T-helper 1 cell treated with Interleukin-12 subunit alpha and Interleukin-12 subunit beta and Interleukin-4 antibody, amounts not matched to agents 30 μg/mL and 1 μg/mL, for 36 hours (primary cell): Measurements from ENCODE around the gene SLC2A13.
"Not testable (repeated sequence)": the region's sequence is repeated elsewhere in the genome, so short reads cannot be mapped to it uniquely, and the experiment has no call there.

Experiments used
- H3K27ac Mint-ChIP-seq: one replicate; pipeline ENCODE4 v1.8.0; 2021; ENCODE audit warnings: mild to moderate bottlenecking, mixed read lengths
- H3K27me3 Mint-ChIP-seq: one replicate; pipeline ENCODE4 v1.8.0; 2021; ENCODE audit warnings: low read depth, mixed read lengths
- H3K36me3 Mint-ChIP-seq: one replicate; pipeline ENCODE4 v1.8.0; 2021; ENCODE audit warnings: low read depth, mixed read lengths
- H3K4me1 Mint-ChIP-seq: one replicate; pipeline ENCODE4 v1.8.0; 2021; ENCODE audit warnings: low read depth, mixed read lengths
- H3K4me3 Mint-ChIP-seq: one replicate; pipeline ENCODE4 v1.8.0; 2021; ENCODE audit warnings: mild to moderate bottlenecking, moderate library complexity, mixed read lengths
- H3K9me3 Mint-ChIP-seq: one replicate; pipeline ENCODE4 v1.8.0; 2021; ENCODE audit warnings: mixed read lengths

The SLC2A13 gene

DNA sequence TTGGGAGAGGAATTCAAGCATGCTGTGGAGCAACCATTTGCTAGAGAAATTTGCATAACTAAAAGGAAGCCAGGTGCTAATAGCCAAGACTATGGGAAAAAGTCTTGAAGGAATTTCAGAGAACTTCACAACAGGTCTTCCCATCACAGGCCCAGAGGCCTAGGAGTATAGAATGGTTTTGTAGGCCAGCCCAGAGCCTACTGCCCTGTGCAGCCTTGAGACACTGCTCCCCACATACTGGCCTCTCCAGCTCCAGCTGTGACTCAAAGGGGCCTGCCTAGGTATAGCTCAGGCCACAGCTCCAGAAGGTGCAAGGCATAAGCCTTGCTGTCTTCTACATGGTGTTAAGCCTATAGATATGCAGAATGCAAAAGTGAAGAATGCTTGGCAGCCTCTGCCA lies 227.1 kb downstream of the SLC2A13 start:
- no peak overlapping the region for H3K4me3 Mint-ChIP-seq

DNA sequence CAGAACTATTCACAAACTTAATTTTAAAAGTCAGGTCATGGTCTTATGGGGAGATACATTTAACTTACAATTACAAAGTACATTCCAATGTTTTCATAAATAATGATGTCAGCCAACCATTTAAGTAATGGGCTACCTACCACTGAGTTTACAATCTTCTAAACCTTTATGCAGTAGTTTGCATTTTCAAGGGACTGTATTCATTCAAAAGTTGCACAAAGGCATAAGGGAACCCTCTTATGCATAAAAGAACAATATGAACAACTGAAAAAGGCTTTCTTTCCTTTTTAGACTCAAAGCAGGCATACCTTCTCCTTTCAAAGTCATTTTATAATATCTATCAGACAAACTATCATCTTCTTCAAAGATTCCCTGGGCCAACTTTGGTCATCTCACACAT lies 230.2 kb downstream of the SLC2A13 start:
- Mint-ChIP-seq H3K36me3 (no peaks in the 10 kb centered on the region), H3K4me3 (no peak overlapping the region), H3K4me1 (no peaks in the 10 kb centered on the region), H3K27me3 (no peaks in the 10 kb centered on the region), H3K27ac (no peak overlapping the region), H3K9me3 (peaks cover 3% of the 10 kb centered on the region)

More for the DNA sequence above, 227.1 kb downstream of the SLC2A13 start:
- H3K36me3 Mint-ChIP-seq: no peaks in the 10 kb centered on the region
- H3K27ac Mint-ChIP-seq: no peak overlapping the region
- no peaks in the 10 kb centered on the region for H3K27me3 Mint-ChIP-seq
- peaks cover 3% of the 10 kb centered on the region for H3K9me3 Mint-ChIP-seq
- H3K4me1 Mint-ChIP-seq: no peaks in the 10 kb centered on the region

DNA sequence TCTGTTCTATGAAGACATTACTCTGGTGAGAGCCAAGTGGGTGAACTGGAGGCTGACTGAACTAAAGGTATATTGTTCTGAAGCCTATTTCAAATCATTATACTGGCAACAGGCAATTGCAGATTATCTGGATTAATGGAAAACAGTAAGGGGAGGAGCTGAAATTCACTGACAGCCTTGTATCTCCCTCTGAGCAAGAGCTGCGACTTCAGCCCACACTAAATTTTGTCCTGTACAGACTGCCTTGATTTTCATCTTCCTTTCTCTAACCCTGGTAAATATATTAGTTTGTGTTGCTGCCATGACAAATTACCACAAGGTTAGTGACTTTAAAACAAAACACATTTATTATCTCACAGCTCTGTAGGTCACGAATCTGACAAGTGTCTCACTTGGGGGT lies 231.1 kb downstream of the SLC2A13 start:
- H3K27ac Mint-ChIP-seq: no peak overlapping the region
- H3K36me3 Mint-ChIP-seq: no peaks in the 10 kb centered on the region
- H3K27me3 Mint-ChIP-seq: no peaks in the 10 kb centered on the region
- H3K4me3 Mint-ChIP-seq: no peak overlapping the region
- no peaks in the 10 kb centered on the region for H3K4me1 Mint-ChIP-seq
- no peaks in the 10 kb centered on the region for H3K9me3 Mint-ChIP-seq

DNA sequence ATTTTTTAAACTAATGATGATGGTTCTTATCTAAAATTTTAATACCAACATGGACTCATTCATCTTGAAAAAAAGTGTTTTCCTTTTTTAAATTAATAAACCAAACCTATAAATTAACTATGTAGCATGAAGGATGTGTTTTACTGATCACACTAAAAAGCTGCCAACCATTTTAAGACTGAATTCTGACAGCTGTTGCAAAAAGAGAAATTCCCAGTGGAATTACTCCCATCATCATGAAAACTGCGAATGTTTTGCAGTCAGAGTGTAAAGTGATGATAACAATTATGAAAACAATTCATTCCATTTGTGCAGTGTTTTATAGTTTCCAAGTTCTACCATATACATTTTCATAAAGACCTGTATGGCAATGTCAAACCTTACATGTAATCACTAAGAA lies 232.8 kb downstream of the SLC2A13 start:
- no peaks in the 10 kb centered on the region for H3K27me3 Mint-ChIP-seq
- no peak overlapping the region for H3K27ac Mint-ChIP-seq

DNA sequence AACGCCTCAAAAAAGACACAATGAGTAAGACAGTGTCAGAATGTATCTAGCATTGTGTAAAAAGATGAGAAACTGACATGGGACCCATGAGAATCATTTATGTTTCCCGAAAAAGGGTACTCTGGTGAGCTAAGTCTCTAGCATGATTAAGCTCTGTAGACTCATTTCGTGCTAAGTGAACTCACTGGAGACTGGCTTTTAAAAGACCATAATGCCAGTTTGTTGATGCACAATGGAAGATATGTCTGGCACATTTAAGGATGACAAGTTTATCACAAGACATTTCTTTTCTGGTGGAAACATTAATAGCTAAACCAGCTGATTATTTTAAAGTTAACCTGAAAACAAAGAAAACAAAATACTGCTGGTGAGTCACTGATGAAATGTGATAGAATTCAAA lies 233.5 kb downstream of the SLC2A13 start:
- Mint-ChIP-seq H3K4me1 (no peaks in the 10 kb centered on the region), H3K4me3 (no peak overlapping the region), H3K9me3 (no peaks in the 10 kb centered on the region), H3K36me3 (no peaks in the 10 kb centered on the region), H3K27me3 (no peaks in the 10 kb centered on the region), H3K27ac (no peak overlapping the region)

More for the DNA sequence above, 232.8 kb downstream of the SLC2A13 start:
- Mint-ChIP-seq H3K4me1 (no peaks in the 10 kb centered on the region), H3K36me3 (no peaks in the 10 kb centered on the region), H3K9me3 (no peaks in the 10 kb centered on the region), H3K4me3 (no peak overlapping the region)

DNA sequence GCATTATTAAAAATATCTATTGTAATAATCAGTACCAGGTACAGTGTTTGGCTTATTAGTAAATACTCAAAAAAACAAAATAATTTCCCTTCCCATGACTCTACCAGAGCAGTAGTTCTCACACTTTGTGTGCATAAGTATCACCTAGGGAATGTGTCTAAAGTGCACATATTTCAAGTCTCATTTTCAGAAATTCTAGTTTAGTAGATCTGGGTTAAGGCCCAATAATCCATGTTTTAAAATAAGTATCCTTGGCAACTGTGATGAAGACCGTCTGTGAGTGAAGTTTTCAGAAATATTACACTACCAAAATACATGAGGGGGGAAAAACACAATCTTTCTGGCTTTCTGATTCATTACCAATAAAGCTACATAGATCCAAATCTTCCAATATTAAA lies 237.6 kb downstream of the SLC2A13 start:
- H3K4me1 Mint-ChIP-seq: no peaks in the 10 kb centered on the region
- no peaks in the 10 kb centered on the region for H3K9me3 Mint-ChIP-seq
- no peak overlapping the region for H3K4me3 Mint-ChIP-seq
- H3K36me3 Mint-ChIP-seq: no peaks in the 10 kb centered on the region
- no peaks in the 10 kb centered on the region for H3K27me3 Mint-ChIP-seq
- no peak overlapping the region for H3K27ac Mint-ChIP-seq

DNA sequence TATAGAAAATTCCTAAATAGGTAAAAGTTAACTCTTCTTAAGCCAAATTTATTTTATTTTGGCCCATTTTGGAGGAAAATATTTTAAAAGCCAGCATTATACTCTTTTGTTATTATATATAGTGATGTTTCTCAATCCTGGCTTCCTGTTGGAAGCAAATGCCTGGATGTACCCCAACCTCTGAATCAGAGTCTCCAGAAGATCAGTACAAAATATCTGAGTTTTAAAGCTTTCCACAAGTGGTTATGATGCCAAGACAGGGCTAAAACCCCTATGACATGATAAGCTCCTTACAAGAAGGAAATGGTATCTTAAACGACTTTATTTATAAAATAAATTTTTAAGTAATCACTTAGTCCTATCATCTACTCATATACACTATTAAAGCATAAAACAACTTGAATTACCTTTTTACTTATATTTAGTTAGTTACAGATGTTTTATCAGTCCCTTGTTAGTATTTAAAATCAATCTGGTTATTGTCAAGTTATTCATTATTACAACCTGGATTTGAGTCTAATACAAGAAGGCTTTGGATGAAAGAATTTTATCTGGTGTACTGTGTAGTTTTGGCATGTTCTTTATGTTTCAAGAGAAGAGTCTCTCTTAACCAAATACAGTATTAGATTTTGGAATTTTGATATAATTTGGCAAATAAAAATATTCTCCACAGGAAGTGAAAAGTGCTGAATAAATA lies 238.1 kb downstream of the SLC2A13 start:
- no peaks in the 10 kb centered on the region for H3K4me1 Mint-ChIP-seq
- H3K27ac Mint-ChIP-seq: no peak overlapping the region
- H3K4me3 Mint-ChIP-seq: no peak overlapping the region
- no peaks in the 10 kb centered on the region for H3K9me3 Mint-ChIP-seq
- H3K27me3 Mint-ChIP-seq: no peaks in the 10 kb centered on the region
- no peaks in the 10 kb centered on the region for H3K36me3 Mint-ChIP-seq

DNA sequence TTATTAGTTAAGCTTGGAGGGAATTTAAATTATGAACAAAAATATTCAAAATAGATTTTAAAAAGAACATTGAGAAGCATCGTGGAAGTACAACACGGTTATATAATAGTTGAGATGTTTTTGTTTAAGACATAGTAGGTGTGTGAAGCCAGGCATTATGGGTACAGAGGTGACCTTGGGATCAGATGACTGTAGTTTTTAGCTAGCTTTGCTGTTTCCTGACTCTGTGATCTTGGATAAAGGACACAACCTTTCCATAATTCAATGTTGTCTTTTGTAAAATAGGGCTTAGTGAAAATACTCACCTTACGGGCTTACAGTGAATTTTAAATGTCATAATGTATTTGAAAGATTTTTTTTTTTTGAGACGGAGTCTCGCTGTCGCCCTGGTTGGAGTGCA lies 239.7 kb downstream of the SLC2A13 start:
- no peaks in the 10 kb centered on the region for H3K27me3 Mint-ChIP-seq
- H3K27ac Mint-ChIP-seq: no peak overlapping the region
- H3K4me3 Mint-ChIP-seq: no peak overlapping the region
- H3K36me3 Mint-ChIP-seq: no peaks in the 10 kb centered on the region
- no peaks in the 10 kb centered on the region for H3K4me1 Mint-ChIP-seq
- H3K9me3 Mint-ChIP-seq: no peaks in the 10 kb centered on the region

DNA sequence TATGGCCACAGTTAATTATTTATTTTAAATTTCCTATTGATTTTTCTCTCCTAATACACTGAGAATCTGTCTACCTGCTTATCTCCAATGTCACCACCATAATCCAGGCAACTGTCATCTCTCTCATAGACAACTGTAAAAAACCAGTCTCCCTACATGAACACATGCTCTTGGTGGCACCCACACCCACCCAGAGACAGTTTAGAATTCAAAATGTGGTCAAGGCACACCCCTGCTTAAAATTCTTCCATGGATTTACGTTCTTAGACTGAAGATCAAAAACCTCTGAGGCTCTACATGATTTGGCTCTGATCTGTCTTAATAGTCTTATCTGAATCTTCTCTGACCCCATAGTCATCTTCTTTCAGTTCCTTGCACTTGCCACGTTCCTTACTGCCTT lies 245.2 kb downstream of the SLC2A13 start:
- H3K36me3 Mint-ChIP-seq: no peaks in the 10 kb centered on the region
- no peaks in the 10 kb centered on the region for H3K4me1 Mint-ChIP-seq
- H3K9me3 Mint-ChIP-seq: no peaks in the 10 kb centered on the region
- no peak overlapping the region for H3K27ac Mint-ChIP-seq
- H3K27me3 Mint-ChIP-seq: no peaks in the 10 kb centered on the region
- H3K4me3 Mint-ChIP-seq: no peak overlapping the region

DNA sequence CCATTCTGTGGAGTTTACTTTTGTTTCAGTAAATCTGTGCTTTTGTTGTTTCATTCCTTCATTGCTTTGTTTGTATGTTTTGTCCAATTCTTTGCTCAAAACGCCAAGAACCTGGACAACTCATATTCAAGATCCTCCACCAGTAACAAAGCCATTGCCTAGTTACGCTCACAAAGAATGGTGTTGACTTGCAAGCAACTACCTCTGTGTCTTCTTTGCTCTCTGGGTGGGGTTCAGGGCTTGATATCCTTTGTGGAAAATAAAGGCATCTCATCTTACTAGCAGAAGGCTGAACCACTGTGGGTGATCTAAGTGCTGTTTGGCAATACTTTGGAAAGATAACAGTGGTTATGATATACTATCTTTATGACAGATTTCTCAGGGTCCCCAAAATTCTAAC lies 252.9 kb downstream of the SLC2A13 start:
- Mint-ChIP-seq H3K9me3 (no peaks in the 10 kb centered on the region), H3K27me3 (no peaks in the 10 kb centered on the region), H3K4me1 (no peaks in the 10 kb centered on the region), H3K27ac (no peak overlapping the region), H3K36me3 (no peaks in the 10 kb centered on the region), H3K4me3 (no peak overlapping the region)

DNA sequence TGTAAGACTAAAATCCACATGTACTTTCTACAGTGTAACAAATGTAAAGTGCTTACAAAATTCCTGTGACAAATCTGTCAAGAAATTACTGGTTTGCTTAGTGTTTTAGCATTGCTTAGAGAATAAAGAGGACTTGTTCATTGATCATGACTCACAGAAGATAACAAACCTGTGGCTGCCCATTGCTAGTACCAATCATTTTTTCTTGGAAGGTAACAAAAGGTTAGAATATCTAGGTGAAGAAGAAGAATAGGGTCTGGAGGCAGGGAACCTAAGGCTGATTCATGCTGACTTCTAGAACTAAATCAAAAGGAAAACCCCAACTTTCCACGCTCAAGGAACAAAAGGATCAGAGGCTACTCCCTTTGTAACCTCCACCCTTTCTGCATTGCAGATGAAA lies 253.5 kb downstream of the SLC2A13 start:
- Mint-ChIP-seq H3K27ac (no peak overlapping the region), H3K4me1 (no peaks in the 10 kb centered on the region), H3K9me3 (no peaks in the 10 kb centered on the region), H3K36me3 (no peaks in the 10 kb centered on the region), H3K27me3 (no peaks in the 10 kb centered on the region), H3K4me3 (no peak overlapping the region)

DNA sequence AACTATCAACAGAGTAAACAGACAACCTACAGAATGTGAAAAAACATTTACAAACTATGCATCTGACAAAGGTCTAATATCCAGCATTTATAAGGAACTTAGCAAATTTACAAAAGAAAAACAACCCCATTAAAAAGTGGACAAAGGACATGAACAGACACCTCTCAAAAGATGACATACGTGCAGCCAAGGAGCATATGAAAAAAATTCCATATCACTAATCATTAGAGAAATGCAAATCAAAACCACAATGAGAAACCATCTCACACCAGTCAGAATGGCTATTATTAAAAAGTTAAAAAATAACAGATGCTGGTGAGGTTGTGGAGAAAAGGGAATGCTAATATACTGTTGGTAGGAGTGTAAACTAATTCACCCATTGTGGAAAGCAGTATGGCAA lies 257.7 kb downstream of the SLC2A13 start:
- H3K27ac Mint-ChIP-seq, H3K4me3 Mint-ChIP-seq, H3K4me1 Mint-ChIP-seq, H3K36me3 Mint-ChIP-seq, H3K27me3 Mint-ChIP-seq, H3K9me3 Mint-ChIP-seq: not testable (repeated sequence)

DNA sequence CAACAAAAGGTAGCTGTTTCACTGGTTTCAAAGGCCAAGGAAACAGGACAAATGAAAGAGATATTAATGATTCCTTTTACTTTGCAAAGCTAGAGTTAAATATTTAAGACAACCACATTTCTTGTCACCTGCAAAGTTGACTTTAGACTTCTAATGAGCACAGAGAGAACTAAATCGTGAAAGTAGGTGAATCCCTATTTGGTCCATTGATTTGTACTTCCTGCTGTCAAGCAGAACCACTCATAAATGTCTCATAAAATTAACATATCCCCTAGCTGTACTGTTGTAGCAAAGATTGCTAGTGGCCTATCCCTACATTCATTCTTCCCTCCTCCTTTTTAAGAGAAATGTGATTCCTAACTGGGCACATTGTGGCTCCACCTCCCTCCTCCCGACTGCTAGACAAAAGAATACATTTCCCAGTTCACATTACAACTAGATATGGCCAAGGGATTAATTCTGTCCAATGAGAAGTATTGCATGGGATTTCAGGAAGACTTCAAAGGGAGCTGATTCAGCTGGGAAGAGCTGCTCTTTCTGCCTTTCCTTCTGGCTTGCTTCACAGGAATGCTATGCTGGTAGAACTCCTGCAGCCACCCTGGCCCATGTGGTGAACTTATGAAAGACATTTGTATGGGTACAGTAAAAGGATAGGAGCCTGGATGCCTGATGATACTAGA lies 258.8 kb downstream of the SLC2A13 start:
- H3K36me3 Mint-ChIP-seq: no peaks in the 10 kb centered on the region
- no peak overlapping the region for H3K27ac Mint-ChIP-seq
- no peaks in the 10 kb centered on the region for H3K9me3 Mint-ChIP-seq
- no peaks in the 10 kb centered on the region for H3K4me1 Mint-ChIP-seq
- no peaks in the 10 kb centered on the region for H3K27me3 Mint-ChIP-seq
- H3K4me3 Mint-ChIP-seq: no peak overlapping the region

DNA sequence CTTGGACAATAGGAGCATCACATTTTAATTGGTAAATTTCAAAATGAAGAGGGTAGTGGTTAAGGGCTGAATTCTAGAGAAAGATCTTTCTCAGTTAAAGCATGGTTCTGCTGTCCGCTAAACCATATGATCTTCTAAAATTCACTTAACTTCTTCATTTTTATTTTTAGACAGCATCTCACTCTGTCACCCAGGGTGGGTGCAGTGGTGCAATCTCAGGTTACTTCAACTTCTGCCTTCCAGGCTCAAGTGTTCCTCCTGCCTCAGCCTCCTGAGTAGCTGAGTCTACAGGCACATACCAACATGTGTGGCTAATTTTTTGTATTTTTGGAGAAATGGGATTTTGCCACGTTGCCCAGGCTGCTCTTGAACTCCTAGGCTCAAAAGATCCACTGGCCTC lies 259.6 kb downstream of the SLC2A13 start:
- no peaks in the 10 kb centered on the region for H3K9me3 Mint-ChIP-seq
- no peaks in the 10 kb centered on the region for H3K36me3 Mint-ChIP-seq
- no peaks in the 10 kb centered on the region for H3K27me3 Mint-ChIP-seq
- H3K27ac Mint-ChIP-seq: no peak overlapping the region
- H3K4me1 Mint-ChIP-seq: no peaks in the 10 kb centered on the region
- no peak overlapping the region for H3K4me3 Mint-ChIP-seq

DNA sequence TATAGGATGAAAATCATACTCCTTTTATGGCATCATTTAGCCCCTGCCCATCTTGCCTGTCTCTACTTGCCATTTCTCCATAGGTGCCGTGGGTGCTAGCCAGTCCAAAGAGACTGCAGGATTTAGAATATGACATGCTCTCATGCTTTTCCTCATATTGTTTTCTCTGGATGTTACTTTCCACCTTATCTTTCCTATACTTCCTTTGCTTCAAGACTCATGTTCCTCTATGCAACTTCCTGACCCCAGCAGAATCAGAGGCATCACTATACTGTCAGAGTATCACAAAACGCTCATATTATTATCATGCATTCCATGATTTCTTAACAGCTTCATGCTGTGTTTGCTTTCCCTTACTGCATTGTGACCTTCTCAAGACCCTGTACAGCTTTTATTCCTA lies 265.5 kb downstream of the SLC2A13 start:
- Mint-ChIP-seq H3K4me1 (no peaks in the 10 kb centered on the region), H3K27me3 (no peaks in the 10 kb centered on the region), H3K9me3 (no peaks in the 10 kb centered on the region), H3K27ac (no peak overlapping the region), H3K4me3 (no peak overlapping the region), H3K36me3 (no peaks in the 10 kb centered on the region)
